Memory B cell (primary cell): ENCODE data around the gene CCDC6.
"Not testable (repeated sequence)": the region's sequence is repeated elsewhere in the genome, so short reads cannot be mapped to it uniquely, and the experiment has no call there.

ENCODE experiments used
- ATAC-seq: fragments of 150-1000 bp; cut with Tn5 transposase; 2 replicates; pipeline ENCODE4 v1.10.0; 2021; ENCODE audit warnings: low read depth, mild to moderate bottlenecking, moderate library complexity
- DNase-seq, 2 donors: peaks; one replicate each; pipeline ENCODE4 v3.0.0; 2022; ENCODE audit warnings: low spot score in 2 of 2
- H3K27ac Mint-ChIP-seq: one replicate; pipeline ENCODE4 v1.8.0; 2022; ENCODE audit warnings: mild to moderate bottlenecking, moderate library complexity, mixed read lengths
- H3K27me3 Mint-ChIP-seq: one replicate; pipeline ENCODE4 v1.8.0; 2022; ENCODE audit warnings: mixed read lengths
- H3K36me3 Mint-ChIP-seq: one replicate; pipeline ENCODE4 v1.8.0; 2022; ENCODE audit warnings: mild to moderate bottlenecking, mixed read lengths
- H3K4me1 Mint-ChIP-seq: one replicate; pipeline ENCODE4 v1.8.0; 2022; ENCODE audit warnings: mixed read lengths
- H3K4me3 Mint-ChIP-seq: one replicate; pipeline ENCODE4 v1.8.0; 2022; ENCODE audit warnings: mild to moderate bottlenecking, moderate library complexity, mixed read lengths
- H3K9me3 Mint-ChIP-seq: one replicate; pipeline ENCODE4 v1.8.0; 2022; ENCODE audit warnings: mixed read lengths

CCDC6 gene

DNA sequence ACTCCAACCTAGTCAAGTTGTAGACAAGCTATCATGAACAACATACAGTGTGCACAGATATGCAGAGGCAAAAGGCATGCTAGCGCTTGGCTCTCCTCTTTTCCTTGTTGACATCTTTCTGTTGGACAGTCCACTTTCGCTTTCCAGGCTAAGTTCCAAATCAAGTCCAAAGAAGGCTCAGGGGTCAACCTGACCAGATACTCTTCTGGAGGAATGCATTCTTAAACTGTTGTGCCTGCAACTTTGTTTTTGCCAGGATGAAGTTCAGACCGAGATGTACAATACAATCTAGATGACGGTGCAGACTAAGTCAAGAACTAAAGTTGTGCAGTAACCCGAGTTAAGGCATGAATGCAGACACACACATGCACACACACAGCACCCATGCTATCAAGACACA, 117.4 kb downstream of the CCDC6 start:
- H3K4me1 Mint-ChIP-seq, ATAC-seq, DNase-seq, H3K4me3 Mint-ChIP-seq, H3K27ac Mint-ChIP-seq, H3K9me3 Mint-ChIP-seq, H3K27me3 Mint-ChIP-seq: not testable (repeated sequence)
- H3K36me3 Mint-ChIP-seq: peaks cover 24% of the 10 kb centered on the region

DNA sequence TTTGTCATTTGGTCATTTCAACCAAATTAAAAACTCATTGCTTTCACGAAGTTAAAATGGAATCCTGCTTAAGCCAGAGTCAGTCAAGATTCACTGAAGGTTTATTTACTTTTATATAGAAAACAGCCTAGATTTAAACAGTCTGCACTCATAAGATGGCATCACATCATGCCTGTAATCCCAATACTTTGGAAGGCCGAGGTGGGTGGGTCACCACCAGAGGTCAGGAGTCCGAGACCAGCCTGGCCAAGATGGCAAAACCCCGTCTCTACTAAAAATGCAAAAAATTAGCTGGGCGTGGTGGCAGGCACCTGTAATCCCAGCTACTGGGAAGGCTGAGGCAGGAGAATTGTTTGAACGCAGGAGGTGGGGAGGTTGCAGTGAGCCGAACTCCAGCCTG, 119.3 kb downstream of the CCDC6 start:
- not testable (repeated sequence) for H3K4me3 Mint-ChIP-seq, H3K9me3 Mint-ChIP-seq, H3K27ac Mint-ChIP-seq, H3K27me3 Mint-ChIP-seq, DNase-seq, H3K36me3 Mint-ChIP-seq, ATAC-seq, H3K4me1 Mint-ChIP-seq

DNA sequence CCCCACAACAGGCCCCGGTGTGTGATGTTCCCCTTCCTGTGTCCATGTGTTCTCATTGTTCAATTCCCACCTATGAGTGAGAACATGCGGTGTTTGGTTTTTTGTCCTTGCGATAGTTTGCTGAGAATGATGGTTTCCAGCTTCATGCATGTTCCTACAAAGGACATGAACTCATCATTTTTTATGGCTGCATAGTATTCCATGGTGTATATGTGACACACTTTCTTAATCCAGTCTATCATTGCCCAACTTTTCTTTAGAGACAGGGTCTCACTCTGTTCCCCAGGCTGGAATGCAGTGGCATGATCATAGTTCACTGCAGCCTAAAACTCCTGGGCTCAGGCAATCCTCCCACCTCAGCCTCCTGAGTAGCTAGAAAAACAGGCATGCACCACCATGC, 120.9 kb downstream of the CCDC6 start:
- not testable (repeated sequence) for H3K27ac Mint-ChIP-seq, H3K4me1 Mint-ChIP-seq, ATAC-seq, H3K4me3 Mint-ChIP-seq, DNase-seq, H3K9me3 Mint-ChIP-seq, H3K27me3 Mint-ChIP-seq, H3K36me3 Mint-ChIP-seq

DNA sequence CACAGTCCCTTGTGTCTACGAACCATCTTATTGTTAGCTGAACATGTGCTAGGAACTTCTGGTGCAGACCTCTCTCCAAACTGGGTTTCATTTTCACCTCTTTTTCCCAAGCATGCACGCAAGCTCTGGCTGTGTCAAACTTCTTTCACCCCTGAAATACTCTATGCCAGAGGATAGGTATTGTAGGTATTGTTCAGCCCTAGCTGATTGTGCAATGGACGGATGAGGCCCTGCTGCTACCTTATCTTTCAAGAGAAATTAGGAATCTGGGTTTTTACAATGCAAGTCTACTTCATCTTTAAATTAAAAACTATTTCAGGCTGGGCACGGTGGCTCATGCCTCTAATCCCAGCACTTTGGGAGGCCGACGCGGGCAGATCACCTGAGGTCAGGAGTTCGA, 124.8 kb downstream of the CCDC6 start:
- DNase-seq: no peak
- no peaks in the 10 kb centered on the region for H3K36me3 Mint-ChIP-seq
- H3K4me1 Mint-ChIP-seq: no peaks in the 10 kb centered on the region
- ATAC-seq: no peak
- no peak overlapping the region for H3K4me3 Mint-ChIP-seq
- no peaks in the 10 kb centered on the region for H3K27me3 Mint-ChIP-seq
- peaks cover 6% of the 10 kb centered on the region for H3K9me3 Mint-ChIP-seq
- no peak overlapping the region for H3K27ac Mint-ChIP-seq

DNA sequence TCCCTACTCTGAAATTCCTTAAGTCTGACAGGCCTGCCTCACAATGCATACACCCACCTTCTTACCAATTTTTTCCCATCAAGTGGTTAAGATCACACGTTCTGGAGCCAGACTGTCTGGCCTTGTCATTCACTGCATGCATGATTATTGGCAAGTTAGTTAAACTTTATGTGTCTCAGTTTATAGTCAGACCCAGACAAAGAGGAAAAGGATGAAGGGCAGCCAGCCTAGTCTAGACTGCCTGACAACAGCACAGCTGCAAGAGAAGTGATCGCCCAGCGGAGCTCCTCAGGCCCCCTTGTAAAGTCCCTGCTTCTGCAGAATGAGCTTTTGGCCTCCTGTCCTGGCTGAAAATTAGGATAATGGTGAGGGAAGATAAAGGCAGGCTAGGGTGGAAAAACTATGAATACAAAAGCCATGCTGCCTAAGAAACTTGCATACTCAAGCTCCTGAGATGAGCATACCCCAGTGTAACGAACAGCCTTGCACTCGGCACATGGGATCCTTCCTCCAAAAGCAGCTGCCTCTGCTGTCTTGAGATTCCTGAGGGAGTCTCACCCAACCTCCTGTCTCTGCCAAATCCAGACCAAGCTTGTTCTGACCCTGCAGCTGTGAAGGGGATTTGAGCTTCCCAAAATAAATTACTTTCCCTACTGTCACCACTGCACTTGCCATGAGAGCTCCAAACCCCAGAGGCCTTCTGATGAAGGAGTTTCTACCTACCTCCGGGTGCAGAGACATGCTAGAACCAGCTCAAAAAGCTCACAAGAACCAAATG, 126.4 kb downstream of the CCDC6 start:
- peaks cover 6% of the 10 kb centered on the region for H3K9me3 Mint-ChIP-seq
- H3K4me3 Mint-ChIP-seq: no peak overlapping the region
- peaks cover 1% of the 10 kb centered on the region for H3K27me3 Mint-ChIP-seq
- H3K4me1 Mint-ChIP-seq: no peaks in the 10 kb centered on the region
- no peaks in the 10 kb centered on the region for H3K36me3 Mint-ChIP-seq
- no peak for ATAC-seq
- no peak for DNase-seq
- no peak overlapping the region for H3K27ac Mint-ChIP-seq

DNA sequence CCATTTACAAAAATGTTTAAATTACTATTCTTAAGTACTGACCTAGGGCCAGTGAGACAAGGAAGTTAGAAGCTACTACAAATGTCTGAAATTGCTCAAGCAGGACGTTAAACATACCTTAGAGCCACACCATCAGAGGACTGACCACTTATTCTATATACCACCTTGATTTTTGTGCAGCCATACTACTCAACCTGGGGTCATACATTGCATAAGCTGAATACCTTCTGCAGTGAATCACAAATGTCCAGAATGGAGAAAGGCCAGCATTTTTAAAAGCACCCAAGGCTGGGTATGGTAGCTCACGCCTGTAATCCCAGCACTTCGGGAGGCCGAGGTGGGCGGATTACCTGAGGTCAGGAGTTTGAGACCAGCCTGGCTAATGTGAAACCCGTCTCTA, 131.9 kb downstream of the CCDC6 start:
- Mint-ChIP-seq H3K9me3 (peaks cover 8% of the 10 kb centered on the region), H3K27me3 (peaks cover 4% of the 10 kb centered on the region), H3K27ac (no peak overlapping the region), H3K4me3 (no peak overlapping the region), H3K4me1 (no peaks in the 10 kb centered on the region), H3K36me3 (peaks cover 2% of the 10 kb centered on the region)
- ATAC-seq: no peak
- no peak for DNase-seq

DNA sequence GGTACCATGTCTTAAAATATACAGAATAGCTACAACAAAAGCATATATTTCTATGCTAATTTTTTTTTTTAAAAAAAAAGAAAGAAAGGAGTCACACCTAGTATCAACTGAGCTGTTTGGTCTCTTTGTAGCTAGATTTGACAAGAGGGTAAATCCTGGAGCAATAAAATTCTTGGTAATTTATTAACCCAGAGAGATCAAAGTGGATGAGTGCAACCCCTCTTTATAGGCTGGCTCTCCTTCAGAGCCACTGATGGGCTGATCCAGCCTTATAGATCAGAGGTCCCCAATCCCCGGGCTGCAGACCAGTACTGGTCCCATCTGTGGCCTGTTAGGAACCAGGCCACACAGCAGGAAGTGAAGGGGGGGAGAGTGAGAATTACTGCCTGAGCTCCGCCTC, 133.3 kb downstream of the CCDC6 start:
- H3K9me3 Mint-ChIP-seq: peaks cover 5% of the 10 kb centered on the region
- H3K27ac Mint-ChIP-seq: no peak overlapping the region
- peaks cover 2% of the 10 kb centered on the region for H3K36me3 Mint-ChIP-seq
- H3K4me3 Mint-ChIP-seq: no peak overlapping the region
- peaks cover 4% of the 10 kb centered on the region for H3K27me3 Mint-ChIP-seq
- ATAC-seq (no peak), DNase-seq (no peak)
- H3K4me1 Mint-ChIP-seq: no peaks in the 10 kb centered on the region

DNA sequence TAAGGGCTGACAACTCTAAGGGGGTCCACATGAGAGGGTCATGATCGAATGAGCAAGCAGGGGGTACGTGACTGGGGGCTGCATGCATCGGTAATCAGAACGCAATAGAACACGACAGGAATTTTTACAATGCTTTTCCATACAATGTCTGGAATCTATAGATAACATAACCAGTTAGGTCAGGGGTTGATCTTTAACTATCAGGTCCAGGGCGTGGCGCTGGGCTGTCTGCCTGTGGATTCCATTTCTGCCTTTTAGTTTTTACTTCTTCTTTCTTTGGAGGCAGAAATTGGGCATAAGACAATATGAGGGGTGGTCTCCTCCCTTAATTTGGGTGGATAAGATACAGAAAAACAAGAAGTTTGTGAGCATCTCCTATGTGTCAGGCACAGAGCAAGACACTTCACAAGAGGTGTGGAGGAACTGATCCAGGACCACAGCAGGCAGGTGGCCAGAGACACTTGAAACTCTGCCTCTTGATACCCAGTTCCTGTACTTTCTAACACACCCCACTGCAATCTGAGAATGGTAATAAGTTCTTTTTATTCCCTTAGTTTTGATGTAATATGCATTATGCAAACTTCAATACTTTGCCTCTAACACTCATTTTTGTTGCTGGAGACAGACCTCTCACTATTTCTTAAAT, 135.1 kb downstream of the CCDC6 start:
- no peak for ATAC-seq
- Mint-ChIP-seq H3K4me1 (no peaks in the 10 kb centered on the region), H3K27ac (no peak overlapping the region), H3K36me3 (peaks cover 2% of the 10 kb centered on the region), H3K4me3 (no peak overlapping the region), H3K27me3 (peaks cover 4% of the 10 kb centered on the region), H3K9me3 (peaks cover 2% of the 10 kb centered on the region)
- DNase-seq: no peak

DNA sequence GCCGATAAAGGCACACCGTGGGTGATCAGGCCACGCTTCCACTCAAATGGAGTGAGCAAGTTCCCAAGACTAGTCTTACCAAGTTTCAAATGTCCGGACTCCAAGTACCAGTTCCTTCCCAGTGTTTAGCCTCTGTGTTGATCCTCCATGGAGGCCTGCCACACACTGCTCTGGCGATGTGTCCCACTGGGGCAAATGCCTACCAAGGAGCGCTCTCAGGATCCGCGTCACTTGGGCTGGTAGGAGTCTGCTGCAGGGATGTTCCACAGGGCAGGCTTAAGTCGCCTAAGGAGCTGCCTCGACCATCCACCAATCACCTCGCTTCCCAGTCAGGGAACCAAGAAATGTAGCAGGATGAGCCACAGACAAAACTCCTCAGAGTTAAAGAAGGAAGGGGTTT, 135.7 kb downstream of the CCDC6 start:
- Mint-ChIP-seq H3K9me3 (peaks cover 2% of the 10 kb centered on the region), H3K27ac (no peak overlapping the region), H3K27me3 (peaks cover 4% of the 10 kb centered on the region), H3K4me3 (no peak overlapping the region), H3K36me3 (peaks cover 2% of the 10 kb centered on the region), H3K4me1 (no peaks in the 10 kb centered on the region)
- DNase-seq (no peak), ATAC-seq (no peak)

DNA sequence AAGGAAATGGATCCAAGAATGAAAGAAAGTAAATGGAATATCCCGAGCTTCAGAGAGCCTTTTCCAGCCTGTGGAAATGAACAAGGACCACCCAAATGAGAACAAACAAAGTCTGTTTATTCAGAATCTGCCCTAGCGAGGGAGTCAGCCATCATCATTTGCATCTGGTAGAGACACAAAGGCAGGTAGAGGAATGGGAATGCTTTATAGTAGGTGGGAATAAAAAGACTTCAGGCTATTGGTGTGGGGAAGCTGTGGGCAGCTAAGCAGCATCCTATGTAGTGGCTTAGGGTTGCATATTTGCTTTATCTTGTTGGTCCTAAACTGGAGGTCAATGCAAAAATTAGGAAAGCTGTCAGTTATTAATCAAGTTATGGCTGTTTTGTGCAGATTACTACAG, 143.9 kb downstream of the CCDC6 start:
- no peak overlapping the region for H3K27ac Mint-ChIP-seq
- peaks cover 6% of the 10 kb centered on the region for H3K27me3 Mint-ChIP-seq
- no peak for ATAC-seq
- H3K36me3 Mint-ChIP-seq: no peaks in the 10 kb centered on the region
- H3K4me3 Mint-ChIP-seq: no peak overlapping the region
- no peaks in the 10 kb centered on the region for H3K4me1 Mint-ChIP-seq
- no peak for DNase-seq
- peaks cover 2% of the 10 kb centered on the region for H3K9me3 Mint-ChIP-seq

DNA sequence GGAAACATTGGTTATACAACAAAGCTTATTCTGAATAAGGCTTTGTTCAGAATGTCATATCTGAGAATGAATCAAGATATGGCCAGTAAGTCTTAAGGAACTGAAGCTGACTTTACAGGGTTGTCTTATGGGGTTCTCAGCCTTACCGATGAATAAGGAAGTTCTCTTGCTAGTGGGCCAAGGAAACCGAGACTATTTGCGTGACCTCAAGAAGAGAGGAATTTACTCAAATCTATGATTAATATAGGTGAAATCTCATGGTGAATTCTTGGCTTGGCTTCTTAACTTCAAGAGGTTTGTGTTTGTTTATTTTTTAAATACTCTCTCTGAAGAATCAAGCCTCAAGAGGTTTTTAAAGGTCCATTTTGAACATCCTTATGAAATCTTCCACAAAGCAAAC, 148.4 kb downstream of the CCDC6 start:
- DNase-seq: no peak
- peaks cover 2% of the 10 kb centered on the region for H3K27me3 Mint-ChIP-seq
- no peak overlapping the region for H3K27ac Mint-ChIP-seq
- peaks cover 2% of the 10 kb centered on the region for H3K9me3 Mint-ChIP-seq
- H3K36me3 Mint-ChIP-seq: no peaks in the 10 kb centered on the region
- no peak for ATAC-seq
- H3K4me3 Mint-ChIP-seq: no peak overlapping the region
- H3K4me1 Mint-ChIP-seq: no peaks in the 10 kb centered on the region

DNA sequence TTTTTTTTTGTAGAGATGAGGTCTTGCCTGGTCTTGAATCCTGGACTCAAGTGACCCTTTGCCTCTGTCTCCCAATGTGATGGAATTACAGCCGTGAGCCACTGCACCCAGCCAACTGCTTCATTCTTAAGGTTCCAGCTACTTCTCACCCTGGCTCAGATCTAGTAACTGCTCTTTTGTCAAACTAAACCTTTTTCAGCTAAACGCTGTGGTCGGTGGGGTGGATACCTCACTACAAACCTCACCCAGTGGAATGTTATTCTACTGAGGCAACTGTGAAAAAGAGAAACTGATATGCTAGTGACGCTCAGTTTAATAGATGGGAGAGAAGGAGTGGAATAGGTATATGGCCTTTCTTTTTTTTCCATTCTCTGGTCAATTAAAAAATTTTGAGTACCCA, 151.4 kb downstream of the CCDC6 start:
- ATAC-seq: no peak
- H3K27me3 Mint-ChIP-seq: peaks cover 4% of the 10 kb centered on the region
- H3K9me3 Mint-ChIP-seq: no peaks in the 10 kb centered on the region
- no peak for DNase-seq
- no peak overlapping the region for H3K4me3 Mint-ChIP-seq
- H3K27ac Mint-ChIP-seq: no peak overlapping the region
- no peaks in the 10 kb centered on the region for H3K36me3 Mint-ChIP-seq
- H3K4me1 Mint-ChIP-seq: no peaks in the 10 kb centered on the region

DNA sequence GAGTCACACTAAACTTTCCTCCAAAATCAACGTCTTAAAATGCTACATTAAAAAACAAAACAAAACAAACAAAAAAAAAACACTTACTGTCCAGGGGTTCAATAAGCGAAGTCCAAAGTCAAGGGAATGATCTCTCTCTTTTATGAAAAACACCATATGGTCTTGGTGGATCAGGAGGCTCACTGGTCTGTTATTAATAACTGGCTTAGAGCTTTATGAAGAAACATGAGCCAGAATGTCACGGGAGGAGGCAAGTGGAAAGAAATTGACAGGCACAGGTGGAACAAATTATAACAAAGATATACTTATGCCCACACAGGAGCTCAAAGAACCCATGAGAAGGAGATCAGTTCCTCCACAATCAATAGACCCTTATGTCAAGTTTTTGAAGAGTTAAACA, 153.1 kb downstream of the CCDC6 start, which contains the start of gene MRLN:
TSS of gene MRLN (minus strand) at position 189 of the 400 bp plus-strand sequence.
- Mint-ChIP-seq H3K4me1 (no peaks in the 10 kb centered on the region), H3K4me3 (no peak within 1 kb of the TSS), H3K9me3 (no peaks in the 10 kb centered on the region), H3K27ac (no peak within 1 kb of the TSS), H3K27me3 (peaks cover 4% of the 10 kb centered on the region), H3K36me3 (no peaks in the 10 kb centered on the region)
- DNase-seq (no peak), ATAC-seq (no peak)

DNA sequence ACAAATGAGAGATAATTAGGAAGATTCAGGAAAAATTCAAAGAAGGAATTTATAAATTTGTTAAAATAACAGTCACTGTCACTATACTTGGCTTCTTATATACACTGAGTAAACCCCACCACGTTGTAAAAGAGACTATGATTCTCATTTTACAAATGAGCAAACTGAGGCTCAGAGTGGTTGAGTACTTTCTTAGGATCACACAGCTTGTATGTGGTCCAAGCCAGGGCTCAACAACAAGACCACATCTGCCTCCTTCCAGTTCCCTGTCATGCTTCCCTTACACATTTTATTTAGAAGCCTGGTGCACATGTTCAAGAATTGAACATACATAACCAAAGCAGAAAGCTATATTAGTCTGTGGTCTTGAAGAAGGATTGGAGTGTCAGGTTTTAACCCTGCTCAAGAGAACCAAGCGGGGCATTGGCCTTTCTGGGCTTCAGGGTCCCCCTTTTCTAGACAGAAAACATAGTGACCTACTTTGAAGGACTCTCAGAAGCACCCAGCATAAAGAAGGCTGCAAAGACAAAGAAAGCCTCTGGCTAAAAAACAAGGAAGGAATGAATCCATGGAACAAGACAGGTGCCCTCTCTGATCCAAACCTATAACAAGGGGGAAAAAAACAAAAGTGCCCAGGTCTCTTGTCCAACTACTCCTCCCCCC, 153.9 kb downstream of the CCDC6 start:
- no peaks in the 10 kb centered on the region for H3K36me3 Mint-ChIP-seq
- peaks cover 4% of the 10 kb centered on the region for H3K27me3 Mint-ChIP-seq
- H3K4me3 Mint-ChIP-seq: no peak overlapping the region
- no peak for ATAC-seq
- no peak overlapping the region for H3K27ac Mint-ChIP-seq
- DNase-seq: no peak
- no peaks in the 10 kb centered on the region for H3K9me3 Mint-ChIP-seq
- no peaks in the 10 kb centered on the region for H3K4me1 Mint-ChIP-seq
